Measurements from ENCODE around the gene DENND4B. TPM values are rescaled to one million over a fixed set of nuclear protein-coding genes. Genes with fewer than 3 reads are reported as not detected.

Gene DENND4B
- total and polyA plus RNA-seq, 9 of the 15 experiments (the other 6 are each of a cell fraction or from before 2014, with no cell fraction given): 9.5 to 80.5 (median 23.1) TPM

GRCh38 chr1:153922972-153923925 is 23.3 kb downstream of the DENND4B start, which contains the start of gene GATAD2B (continued):
- TF ChIP-seq STAT5B (CRISPR knock-in tag; IDR thresholded peaks at IDR 0.05): no peak
- no peak for TF ChIP-seq ZNF347 (CRISPR knock-in tag; IDR thresholded peaks at IDR 0.05; ENCODE audit: low read depth)
- TF ChIP-seq NEUROD1 (IDR thresholded peaks at IDR 0.05; ENCODE audit: borderline replicate concordance, low read depth, low read length, partially characterized antibody): peak; percentile 95
- TF ChIP-seq ZNF395 (CRISPR knock-in tag; IDR thresholded peaks at IDR 0.05): peak; percentile 38; the same call in 1 of the 2 replicates
- no peak for TF ChIP-seq ZC3H4 (CRISPR knock-in tag; IDR thresholded peaks at IDR 0.05; ENCODE audit: borderline replicate concordance)
- TF ChIP-seq PHF20 (IDR thresholded peaks at IDR 0.05; ENCODE audit: partially characterized antibody): peak; percentile 61
- TF ChIP-seq SMARCA4 (IDR thresholded peaks at IDR 0.05): 0 out of 2 replicates have a peak, but pooled peaks have one; percentile 35
- no peak for TF ChIP-seq BDP1 (IDR thresholded peaks at IDR 0.05; ENCODE audit: insufficient read depth, insufficient read length)
- no peak for TF ChIP-seq ZNF696 (CRISPR knock-in tag; conservative IDR thresholded peaks at IDR 0.05)
- peak; percentile 20; the same call in 1 of the 2 replicates for TF ChIP-seq DPF2 (IDR thresholded peaks at IDR 0.05)
- TF ChIP-seq SMAD4 (CRISPR knock-in tag; conservative IDR thresholded peaks at IDR 0.05): peak; percentile 69
- peak; percentile 51 for TF ChIP-seq CXXC5 (CRISPR knock-in tag; IDR thresholded peaks at IDR 0.05)
- TF ChIP-seq EP300 (IDR thresholded peaks at IDR 0.05; ENCODE audit: low read length): 0 out of 2 replicates have a peak, but pooled peaks have one; percentile 8
- peak in 1 of 2 experiments; percentile 55; a peak in 3 of 4 replicates for TF ChIP-seq MAZ (CRISPR knock-in tag; conservative IDR thresholded peaks at IDR 0.05 in 1 of 2, IDR thresholded peaks at IDR 0.05 in 1 of 2)
- TF ChIP-seq SMC3 (conservative IDR thresholded peaks at IDR 0.05; ENCODE audit: insufficient read depth, low read depth, low read length): 0 out of 2 replicates have a peak, but pooled peaks have one; percentile 2
- 0 out of 4 replicates have a peak, but pooled peaks of 1 of the 2 experiments have one; percentile 2 for TF ChIP-seq RCOR1 (IDR thresholded peaks at IDR 0.05; ENCODE audit: borderline replicate concordance in 1 of 2, low read depth in 2 of 2, low read length in 2 of 2)
- TF ChIP-seq PML (IDR thresholded peaks at IDR 0.05; ENCODE audit: low read length): peak; percentile 55; the same call in 1 of the 2 replicates
- peak; percentile 73; the same call in 1 of the 2 replicates for TF ChIP-seq ZBTB2 (IDR thresholded peaks at IDR 0.05)
- TF ChIP-seq E2F6 (IDR thresholded peaks at IDR 0.05; ENCODE audit: borderline replicate concordance in 1 of 2, extremely low read depth in 1 of 2, insufficient read depth in 1 of 2, insufficient read length in 1 of 2, low read depth in 1 of 2, low read length in 1 of 2, poor library complexity in 1 of 2, severe bottlenecking in 1 of 2): peak; percentile 65 to 76
- TF ChIP-seq YY1 (IDR thresholded peaks at IDR 0.05; ENCODE audit: borderline replicate concordance in 1 of 3, control insufficient read depth in 1 of 3, extremely low read depth in 1 of 3, insufficient read depth in 3 of 3, insufficient read length in 1 of 3, insufficient replicate concordance in 2 of 3, low read depth in 1 of 3, low read length in 2 of 3): peak in 2 of 3 experiments; percentile 38 to 44
- peak; percentile 43 for TF ChIP-seq POLR2B (IDR thresholded peaks at IDR 0.05; ENCODE audit: low read depth, partially characterized antibody)
- peak; percentile 53 for TF ChIP-seq BRD9 (IDR thresholded peaks at IDR 0.05; ENCODE audit: low read depth, partially characterized antibody)

Measured in K562 (cell line).